Esophagus muscularis mucosa (tissue), 4 donors: ENCODE data around the gene CHRDL2. TPM values are rescaled to one million over a fixed set of nuclear protein-coding genes. Genes with fewer than 3 reads are reported as not detected.
A peak's percentile ranks its signal among the peaks of the same experiment; 100 is the strongest.

Source experiments
- DNase-seq: peaks from one replicate; pipeline ENCODE4 v3.0.0-alpha.2; 2017; ENCODE audit errors: extremely low spot score
- H3K27ac ChIP-seq, 4 donors: fragments of 200-600 bp; sonication (generic); replicated peaks in 1 of 4; 1 replicate in 3 of 4; 2 replicates in 1 of 4; pipeline ENCODE4 v1.5.1; 2016 to 2019; ENCODE audit warnings: mild to moderate bottlenecking in 1 of 4
- H3K27me3 ChIP-seq, 4 donors: fragments of 200-600 bp; sonication (generic); one replicate each; pipeline versions ENCODE4 v1.5.1 to v1.6.0; 2016 to 2019
- H3K36me3 ChIP-seq, 4 donors: fragments of 200-600 bp; sonication (generic); one replicate each; pipeline ENCODE4 v1.5.1; 2016 to 2019
- H3K4me1 ChIP-seq, 4 donors: fragments of 200-600 bp; sonication (generic); one replicate each; pipeline ENCODE4 v1.5.1; 2016 to 2019
- H3K4me3 ChIP-seq, 4 donors: fragments of 200-600 bp; sonication (generic); 1 replicate in 2 of 4; 2 replicates in 2 of 4; pipeline ENCODE4 v1.5.1; 2016 to 2019; ENCODE audit warnings: mild to moderate bottlenecking in 4 of 4, moderate library complexity in 1 of 4
- H3K9me3 ChIP-seq, 4 donors: fragments of 200-600 bp; sonication (generic); 1 replicate in 3 of 4; 2 replicates in 1 of 4; pipeline ENCODE4 v1.5.1; 2016 to 2019
- CTCF ChIP-seq, 3 experiments: fragments of 200-600 bp in 2 of 3; fragments of 450-650 bp in 1 of 3; sonication (generic) in 2 of 3; IDR thresholded peaks; one replicate each; pipeline ENCODE4 v1.5.1; 2017 to 2019; ENCODE audit warnings: antibody characterized with exemption in 3 of 3, mild to moderate bottlenecking in 2 of 3, moderate library complexity in 1 of 3
- EP300 ChIP-seq: sonication (generic); formaldehyde crosslinking; IDR thresholded peaks from one replicate; pipeline ENCODE4 v1.6.1; 2017; ENCODE audit warnings: antibody characterized with exemption
- POLR2A ChIP-seq: fragments of 450-650 bp; IDR thresholded peaks from one replicate; pipeline ENCODE4 v1.6.1; 2017; ENCODE audit warnings: antibody characterized with exemption, moderate library complexity, mild to moderate bottlenecking, low read depth
- POLR2AphosphoS5 ChIP-seq, 2 donors: sonication (generic); formaldehyde crosslinking; IDR thresholded peaks; one replicate each; pipeline ENCODE4 v1.6.1; 2017; ENCODE audit warnings: antibody characterized with exemption in 2 of 2
- WGBS: methylation state at CpG from one replicate; pipeline ENCODE4 v1.1.5; 2018; 5-methylcytosine and 5-hydroxymethylcytosine counted together
- intact Hi-C: fragments of 100-400 bp; cut with DNase I; formaldehyde crosslinking; loops from one replicate; pipeline ENCODE4 v1.15.1; 2023
- total RNA-seq, 4 donors: library from RNA; depleted of rRNA; stranded (reverse); fragments of >200 nt; gene quantifications; one replicate each; pipeline versions ENCODE4 v1.1.0 to v1.2.1, GENCODE V29; 2016

The CHRDL2 gene
- total RNA-seq, 4 donors from 2014 or later = 0.40 to 0.50 TPM; not detected in 2

GRCh38 chr11:74678591-74679512, 52.4 kb downstream of the CHRDL2 start:
- Histone ChIP-seq H3K4me1 (peaks cover 23 to 65% (median 44%) of the 10 kb centered on the region in 4 donors), H3K9me3 (no peaks in the 10 kb centered on the region), H3K27me3 (peaks cover 0 to 5% (median 0%) of the 10 kb centered on the region in 4 donors), H3K4me3 (no peak overlapping the region), H3K27ac (peak overlapping the region in 1 of 4 donors; percentile 40), H3K36me3 (no peaks in the 10 kb centered on the region)
- intact Hi-C loops = no loop called here
- 72% methylated on average over 13 of the region's 13 CpGs for WGBS
- DNase-seq = no peak
- TF ChIP-seq CTCF (IDR thresholded peaks at IDR 0.05) = no peak
- no peak for TF ChIP-seq POLR2AphosphoS5 (IDR thresholded peaks at IDR 0.05)
- no peak for TF ChIP-seq POLR2A
- no peak for TF ChIP-seq EP300

GRCh38 chr11:74678041-74678440, 53.2 kb downstream of the CHRDL2 start:
- no peaks in the 10 kb centered on the region for H3K9me3 ChIP-seq
- no peak for DNase-seq
- TF ChIP-seq CTCF (IDR thresholded peaks at IDR 0.05) (no peak), EP300 (no peak), POLR2A (no peak), POLR2AphosphoS5 (IDR thresholded peaks at IDR 0.05) (no peak)
- peaks cover 21 to 65% (median 44%) of the 10 kb centered on the region in 4 donors for H3K4me1 ChIP-seq
- H3K36me3 ChIP-seq = no peaks in the 10 kb centered on the region
- no peak overlapping the region for H3K4me3 ChIP-seq
- no peaks in the 10 kb centered on the region for H3K27me3 ChIP-seq
- intact Hi-C loops = no loop called here
- H3K27ac ChIP-seq = no peak overlapping the region
- whole genome bisulfite sequencing = 88% methylated on average over 4 of the region's 5 CpGs

- H3K4me3 ChIP-seq = no peak overlapping the region
- H3K27me3 ChIP-seq = no peaks in the 10 kb centered on the region
- H3K27ac ChIP-seq = no peak overlapping the region
- no peaks in the 10 kb centered on the region for H3K36me3 ChIP-seq
- TF ChIP-seq POLR2AphosphoS5 (IDR thresholded peaks at IDR 0.05) (no peak), EP300 (no peak), CTCF (IDR thresholded peaks at IDR 0.05) (no peak), POLR2A (no peak)
- 69% methylated on average over 6 of the region's 6 CpGs for WGBS
- no peak for DNase-seq
- no peaks in the 10 kb centered on the region for H3K9me3 ChIP-seq
- intact Hi-C loops = no loop called here
- H3K4me1 ChIP-seq = peaks cover 22 to 65% (median 44%) of the 10 kb centered on the region in 4 donors
Observed at GRCh38 chr11:74677131-74677530, 54.1 kb downstream of the CHRDL2 start.

- no peak overlapping the region for H3K4me3 ChIP-seq
- no peaks in the 10 kb centered on the region for H3K9me3 ChIP-seq
- no peak overlapping the region for H3K27ac ChIP-seq
- intact Hi-C loops = no loop called here
- DNase-seq = no peak
- TF ChIP-seq POLR2AphosphoS5 (IDR thresholded peaks at IDR 0.05) (no peak), CTCF (IDR thresholded peaks at IDR 0.05) (no peak), POLR2A (no peak), EP300 (no peak)
- H3K4me1 ChIP-seq = peaks cover 18 to 65% (median 39%) of the 10 kb centered on the region in 4 donors
- no peaks in the 10 kb centered on the region for H3K27me3 ChIP-seq
- WGBS = 92% methylated on average over 5 of the region's 5 CpGs
- no peaks in the 10 kb centered on the region for H3K36me3 ChIP-seq
Observed at GRCh38 chr11:74676596-74676995, 54.6 kb downstream of the CHRDL2 start.
